Measurements from ENCODE around the gene ERAP2.

DNA sequence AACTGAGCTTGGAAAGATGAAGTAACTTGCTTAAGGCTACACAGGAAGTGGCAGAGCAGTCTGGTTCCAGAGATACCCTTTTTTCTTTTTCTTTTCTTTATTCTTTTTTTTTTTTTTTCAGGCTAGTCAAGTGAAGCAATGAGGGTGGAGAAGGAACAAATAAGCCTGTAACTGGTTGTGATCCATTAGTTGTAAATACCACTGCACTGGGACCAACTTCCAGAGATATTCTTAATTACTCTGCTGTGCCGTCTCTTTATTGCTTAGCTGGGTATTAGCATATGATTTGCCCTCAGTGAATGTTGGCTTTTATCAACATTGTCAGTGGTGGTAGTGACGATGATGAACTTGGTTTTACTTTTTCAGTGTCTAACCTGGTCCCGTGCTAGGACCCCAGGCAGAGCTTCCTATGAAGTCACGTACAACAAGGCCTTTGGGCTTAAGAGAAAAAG, 86.3 kb downstream of the ERAP2 start:
- TF ChIP-seq, protein P1, sequence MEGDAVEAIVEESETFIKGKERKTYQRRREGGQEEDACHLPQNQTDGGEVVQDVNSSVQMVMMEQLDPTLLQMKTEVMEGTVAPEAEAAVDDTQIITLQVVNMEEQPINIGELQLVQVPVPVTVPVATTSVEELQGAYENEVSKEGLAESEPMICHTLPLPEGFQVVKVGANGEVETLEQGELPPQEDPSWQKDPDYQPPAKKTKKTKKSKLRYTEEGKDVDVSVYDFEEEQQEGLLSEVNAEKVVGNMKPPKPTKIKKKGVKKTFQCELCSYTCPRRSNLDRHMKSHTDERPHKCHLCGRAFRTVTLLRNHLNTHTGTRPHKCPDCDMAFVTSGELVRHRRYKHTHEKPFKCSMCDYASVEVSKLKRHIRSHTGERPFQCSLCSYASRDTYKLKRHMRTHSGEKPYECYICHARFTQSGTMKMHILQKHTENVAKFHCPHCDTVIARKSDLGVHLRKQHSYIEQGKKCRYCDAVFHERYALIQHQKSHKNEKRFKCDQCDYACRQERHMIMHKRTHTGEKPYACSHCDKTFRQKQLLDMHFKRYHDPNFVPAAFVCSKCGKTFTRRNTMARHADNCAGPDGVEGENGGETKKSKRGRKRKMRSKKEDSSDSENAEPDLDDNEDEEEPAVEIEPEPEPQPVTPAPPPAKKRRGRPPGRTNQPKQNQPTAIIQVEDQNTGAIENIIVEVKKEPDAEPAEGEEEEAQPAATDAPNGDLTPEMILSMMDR (IDR thresholded peaks at IDR 0.05; ENCODE audit: low read length): no peak
- TF ChIP-seq EZH2 (optimal IDR thresholded peaks at IDR 0.05; ENCODE audit: low read depth, low read length): no peak
